T-helper 9 cell (primary cell): Measurements from ENCODE around the gene PDPK1.

Source experiments
- DNase-seq: peaks from one replicate; pipeline ENCODE4 v3.0.0-alpha.2; 2020
- total RNA-seq, 2 donors: gene quantifications; one replicate each; lab custom pipeline; 2026; lab: John Stamatoyannopoulos, UW

The PDPK1 gene
- 55.7 to 85.3 reads per million in 2 donors for total RNA-seq

DNA sequence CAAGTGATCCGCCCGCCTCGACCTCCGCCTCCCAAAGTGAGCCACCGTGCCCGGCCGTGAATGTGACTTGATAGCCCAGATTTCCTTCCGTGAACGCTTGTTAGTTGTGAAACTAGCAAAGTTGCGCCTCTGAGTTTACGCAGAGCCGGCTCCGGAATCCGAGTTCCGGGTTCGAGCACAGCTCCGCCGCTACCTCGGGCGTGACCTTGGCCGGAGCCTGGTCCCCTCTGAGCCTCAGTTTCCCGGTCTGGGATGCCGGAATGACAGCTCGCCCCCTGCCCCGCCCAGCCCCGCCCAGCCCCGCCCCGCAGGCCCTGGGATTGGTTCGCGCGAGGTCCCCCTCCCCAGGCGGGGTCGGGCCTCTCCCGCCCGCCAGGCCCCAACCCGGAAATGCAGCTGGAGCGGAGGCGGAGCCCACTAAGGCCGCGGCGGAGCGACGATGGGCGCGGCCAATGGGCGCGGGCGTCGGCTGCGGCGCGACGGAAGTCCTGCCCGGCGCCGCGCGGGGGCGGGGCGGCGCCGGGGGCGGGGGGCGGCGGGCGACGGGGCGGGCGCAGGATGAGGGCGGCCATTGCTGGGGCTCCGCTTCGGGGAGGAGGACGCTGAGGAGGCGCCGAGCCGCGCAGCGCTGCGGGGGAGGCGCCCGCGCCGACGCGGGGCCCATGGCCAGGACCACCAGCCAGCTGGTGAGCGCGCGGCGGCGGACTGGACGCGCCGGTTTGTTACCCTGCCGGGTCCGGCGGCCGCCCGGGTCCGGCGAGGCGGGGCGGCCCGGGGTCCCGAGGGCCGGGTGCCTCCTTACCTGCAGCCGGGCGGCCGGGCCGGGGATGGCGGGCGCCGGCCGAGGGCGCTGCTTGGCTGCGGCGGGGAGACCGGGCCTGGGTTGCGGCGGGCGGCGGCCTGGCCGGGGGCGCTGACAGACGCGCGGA lies at the start of gene PDPK1:
TSS of gene PDPK1 (plus strand) at position 571 of the 929 bp plus-strand sequence. CDS start at position 663, 92 bp downstream.
- peak; percentile 87 for DNase-seq

- DNase-seq: no peak
Measured at GRCh38 chr16:2489581-2489980, 48.2 kb upstream of the PDPK1 start.

- no peak for DNase-seq
Measured at GRCh38 chr16:2490190-2491105, 47.4 kb upstream of the PDPK1 start.

DNA sequence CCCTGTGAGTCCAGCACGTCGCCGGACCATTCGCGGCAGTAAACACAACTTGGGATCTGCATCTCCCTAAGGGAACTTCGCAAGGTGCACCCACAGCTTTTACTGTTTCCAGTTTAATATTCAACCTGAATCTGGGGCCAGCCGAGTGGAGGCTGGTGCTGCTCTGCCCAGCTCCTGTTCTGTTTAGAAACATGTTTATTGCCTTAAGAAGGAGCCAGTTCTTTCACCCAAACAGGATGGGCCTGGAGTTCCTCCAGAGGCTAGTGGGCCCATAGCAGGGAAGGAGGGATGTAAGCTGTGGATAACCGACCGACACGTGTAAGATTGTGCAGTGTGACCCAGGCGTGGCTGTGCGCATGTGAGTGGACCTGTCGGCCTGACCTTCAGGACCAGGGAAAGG lies 45.5 kb upstream of the PDPK1 start:
- DNase-seq: no peak

GRCh38 chr16:2493605-2494004 lies 44.2 kb upstream of the PDPK1 start:
- DNase-seq: no peak

DNA sequence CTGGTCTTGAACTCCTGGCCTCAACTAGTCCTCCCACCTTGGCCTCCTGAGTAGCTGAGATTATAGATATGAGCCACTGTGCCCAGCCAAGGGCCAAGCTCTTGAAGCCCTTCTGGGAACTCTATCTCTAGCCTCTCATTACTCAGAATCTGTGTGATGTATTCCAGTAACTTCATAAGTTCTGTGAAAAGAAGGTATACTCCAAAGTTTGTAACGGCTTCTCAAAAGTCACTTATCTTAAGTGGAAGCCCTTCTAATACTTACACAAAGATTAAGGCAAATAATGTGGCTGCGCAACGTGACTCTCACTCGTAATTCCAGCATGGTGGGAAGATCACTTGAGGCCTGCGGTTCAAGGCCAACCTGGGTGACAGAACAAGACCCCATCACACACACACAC lies 43.2 kb upstream of the PDPK1 start:
- DNase-seq: no peak

- no peak for DNase-seq
Measured at GRCh38 chr16:2495041-2495440, 42.8 kb upstream of the PDPK1 start.

GRCh38 chr16:2496223-2497115 lies 41.4 kb upstream of the PDPK1 start:
- no peak for DNase-seq

DNA sequence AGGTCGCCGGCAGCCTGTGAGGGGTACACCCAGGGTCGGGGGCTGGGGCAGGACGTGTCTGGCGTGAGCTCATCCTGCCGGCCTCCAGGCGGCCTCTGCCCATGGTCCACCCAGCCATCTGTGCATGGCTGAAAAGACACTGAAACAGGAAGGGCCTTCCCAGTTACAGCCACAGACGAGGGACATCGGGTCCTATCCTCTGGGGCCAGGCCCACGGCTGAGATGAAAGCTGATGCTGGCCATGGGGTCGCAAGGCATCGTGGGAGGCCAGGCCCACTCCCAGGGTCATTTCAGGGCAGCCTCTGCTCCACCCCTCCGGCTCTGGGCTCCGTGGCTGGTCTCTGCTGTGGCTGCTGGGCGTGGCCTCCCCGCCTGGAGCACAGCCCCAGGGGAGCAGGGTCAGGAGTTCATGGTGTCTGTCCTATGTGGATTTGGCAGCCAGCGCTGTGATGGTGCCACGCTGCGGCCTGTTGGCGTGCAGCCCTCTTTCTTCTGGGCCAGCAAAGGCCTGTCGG lies 40.6 kb upstream of the PDPK1 start:
- DNase-seq: no peak

DNA sequence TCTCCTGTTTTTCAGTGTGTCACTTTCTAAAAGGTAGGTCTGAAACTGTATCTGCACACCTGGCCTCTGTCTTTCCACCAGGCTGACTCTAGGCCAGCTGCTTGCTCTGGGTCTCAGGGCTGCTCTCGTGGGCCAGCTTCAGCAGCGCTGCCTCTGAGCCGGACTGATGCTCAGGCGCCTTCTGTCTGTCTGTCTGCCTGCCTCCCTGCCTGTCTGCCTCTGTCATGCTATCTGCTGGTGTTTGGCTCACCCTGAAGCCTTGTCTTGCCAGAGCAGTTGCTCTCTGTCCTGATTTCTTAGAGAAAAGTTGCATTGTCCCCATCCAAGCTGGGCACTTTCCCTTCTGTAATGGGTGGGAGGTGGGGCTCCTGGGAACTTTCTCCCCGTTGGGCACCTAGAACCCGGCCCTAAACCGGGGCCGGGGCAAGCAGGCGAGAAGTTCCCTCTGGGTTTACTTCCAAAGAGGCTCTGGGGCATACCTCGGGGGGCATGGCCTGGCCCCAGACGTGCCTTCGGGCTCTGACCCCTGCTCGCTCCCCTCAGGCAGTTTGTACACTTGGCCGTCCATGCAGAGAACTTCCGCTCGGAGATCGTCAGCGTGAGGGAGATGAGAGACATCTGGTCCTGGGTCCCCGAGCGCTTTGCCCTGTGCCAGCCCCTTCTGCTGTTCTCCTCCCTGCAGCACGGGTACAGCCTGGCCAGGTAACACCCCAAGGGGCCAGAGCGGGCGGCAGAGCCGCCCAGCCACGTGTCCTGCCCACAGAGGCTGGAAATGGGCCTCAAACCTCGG lies 39.9 kb upstream of the PDPK1 start:
- DNase-seq: no peak

DNA sequence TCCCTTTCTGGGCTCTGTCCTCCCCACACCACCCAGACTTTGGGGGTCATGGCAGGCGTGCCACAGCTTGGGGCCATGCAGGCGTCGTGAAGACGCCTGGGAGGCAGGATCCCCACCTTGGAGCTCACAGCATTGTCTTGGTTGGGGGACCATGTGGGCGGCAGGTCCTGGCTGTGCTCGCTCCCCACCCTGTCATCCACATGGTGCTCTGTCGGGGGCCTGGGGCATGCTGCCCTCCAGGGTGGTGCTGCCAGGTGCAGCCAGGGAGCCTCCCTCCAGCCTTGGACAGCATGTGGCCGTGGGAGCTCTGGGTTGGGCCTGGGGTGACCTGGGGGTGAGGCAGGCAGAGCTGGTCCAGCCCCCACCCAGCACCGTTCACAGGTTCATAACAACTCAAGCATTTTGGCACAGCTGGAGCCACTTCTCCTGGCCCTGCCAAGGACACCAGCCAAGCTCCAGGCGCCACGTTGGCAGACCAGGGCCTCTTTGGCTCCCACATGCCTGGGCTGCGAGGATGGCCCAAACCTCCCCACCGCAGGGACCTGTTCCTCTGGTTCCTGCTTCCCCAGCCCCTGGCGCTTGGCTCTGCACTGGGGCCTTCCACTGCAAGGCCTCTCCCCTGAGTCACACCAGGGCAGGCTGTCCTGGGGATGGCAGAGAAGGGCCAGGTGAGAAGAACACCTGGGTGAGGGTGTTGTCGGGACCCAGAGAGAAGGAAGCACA lies 39.1 kb upstream of the PDPK1 start:
- no peak for DNase-seq

- DNase-seq: no peak
Measured at GRCh38 chr16:2499454-2499853, 38.4 kb upstream of the PDPK1 start.

DNA sequence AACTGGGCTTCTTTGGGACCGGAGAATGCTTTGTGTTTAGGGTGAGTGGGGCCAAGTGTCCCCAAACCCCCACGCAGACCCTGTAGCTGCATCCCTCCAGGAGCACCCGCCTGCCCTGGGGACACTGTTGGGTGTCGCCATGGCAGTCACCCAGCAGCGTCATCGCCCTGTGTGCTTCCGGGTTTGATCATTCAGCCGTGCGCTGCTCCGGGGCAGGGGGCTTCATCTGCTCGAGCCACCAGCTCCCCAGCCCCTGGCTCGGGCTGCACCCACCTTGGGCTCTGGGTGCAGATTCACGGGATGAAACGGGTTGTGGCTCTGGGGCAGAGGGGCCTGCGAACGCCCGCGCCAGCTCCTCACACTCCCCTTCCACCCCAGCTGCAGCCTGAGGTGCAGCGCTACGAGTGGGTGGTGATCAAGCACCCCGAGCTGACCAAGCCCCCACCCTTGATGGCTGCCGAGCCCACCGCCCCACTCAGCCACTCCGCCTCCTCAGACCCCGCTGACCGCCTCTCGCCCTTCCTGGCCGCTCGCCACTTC lies 37.9 kb upstream of the PDPK1 start:
- DNase-seq: no peak

GRCh38 chr16:2500430-2500917 lies 37.3 kb upstream of the PDPK1 start:
- DNase-seq: no peak

DNA sequence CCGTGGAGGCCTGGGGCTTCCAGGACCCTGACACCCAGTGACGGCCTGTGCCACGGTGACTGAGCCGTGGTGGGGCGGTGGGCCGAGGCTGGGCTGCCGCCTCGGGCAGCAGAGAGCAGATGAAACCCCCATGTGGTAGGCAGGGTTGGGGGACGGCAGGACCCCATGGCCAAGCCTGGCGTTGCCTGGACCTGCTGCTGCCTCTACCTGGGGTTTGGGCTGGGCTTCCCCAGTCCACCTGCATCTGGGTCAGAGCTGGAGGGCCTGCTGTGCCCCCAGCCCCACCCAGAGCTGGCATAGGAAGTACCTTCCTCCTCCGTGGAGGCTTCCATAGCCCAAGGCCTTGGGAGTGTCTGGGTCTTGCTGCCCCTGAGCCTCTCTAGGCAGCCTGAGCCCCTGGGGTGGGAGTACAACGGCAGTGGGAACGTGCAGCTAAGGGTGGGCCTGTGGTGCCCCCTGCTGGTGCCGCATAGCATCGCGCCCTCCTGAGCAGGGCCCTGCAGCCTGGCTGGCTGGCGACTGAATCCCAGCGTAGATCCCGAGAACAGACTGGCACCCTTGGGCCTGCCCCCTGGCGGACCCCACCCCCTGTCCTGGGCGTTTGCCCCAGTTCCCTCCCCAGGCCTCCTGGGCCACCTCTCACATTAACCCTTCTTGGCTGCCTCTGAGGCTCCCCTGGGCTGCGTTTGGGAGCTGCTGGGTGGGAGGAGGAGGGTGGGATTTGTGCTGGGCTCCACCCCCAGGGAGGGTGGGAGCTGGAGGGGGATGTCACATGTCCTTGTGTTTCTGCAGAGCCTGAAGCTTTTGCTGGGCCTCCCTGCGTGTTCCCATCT lies 36.7 kb upstream of the PDPK1 start:
- peak; percentile 76 for DNase-seq

DNA sequence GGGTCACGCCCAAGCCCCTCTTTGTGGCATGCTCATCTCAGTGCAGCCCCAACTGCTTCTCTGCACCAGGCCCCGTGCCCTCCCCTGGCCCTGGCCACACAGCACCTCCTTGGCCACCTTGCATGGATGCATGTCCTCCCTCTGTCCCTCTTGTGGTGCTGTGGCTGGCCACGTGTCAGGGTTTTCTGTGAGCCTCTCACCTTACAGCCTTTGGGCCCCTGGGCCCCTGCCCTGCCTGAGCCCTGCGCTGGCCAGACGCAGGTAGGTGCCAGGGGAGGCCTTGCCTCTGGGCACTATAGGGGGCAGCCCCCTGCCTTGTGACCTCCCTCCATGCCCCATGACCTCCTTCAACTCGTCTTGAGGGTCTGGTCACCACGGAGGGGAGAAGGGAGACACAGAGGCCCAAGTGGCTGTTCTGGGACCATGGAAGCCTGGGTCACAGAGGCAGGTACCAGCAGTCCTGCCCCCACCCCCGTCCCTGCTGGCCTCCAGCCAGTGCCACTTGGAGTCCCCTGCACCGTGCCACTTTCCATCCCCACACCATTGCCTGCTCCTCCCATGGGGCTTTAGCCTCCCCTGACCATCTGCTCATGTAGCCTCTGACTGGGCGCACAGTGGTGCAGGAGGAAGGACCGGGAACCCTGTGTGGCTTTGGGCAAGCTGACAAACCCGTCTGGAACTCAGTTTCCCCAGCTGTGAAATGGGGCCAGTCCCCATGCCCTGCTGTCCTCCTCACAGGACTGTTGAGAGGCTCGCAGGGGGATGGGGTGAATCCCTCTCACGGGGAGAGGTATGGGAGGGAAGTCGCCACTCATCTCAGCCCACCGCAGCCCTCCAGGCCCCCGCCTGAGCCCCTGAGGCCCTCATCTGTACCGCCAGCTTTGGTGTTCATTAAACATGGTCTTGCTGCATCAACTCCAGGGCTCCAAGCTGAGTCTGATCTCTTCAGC lies 35.6 kb upstream of the PDPK1 start:
- DNase-seq: no peak

DNA sequence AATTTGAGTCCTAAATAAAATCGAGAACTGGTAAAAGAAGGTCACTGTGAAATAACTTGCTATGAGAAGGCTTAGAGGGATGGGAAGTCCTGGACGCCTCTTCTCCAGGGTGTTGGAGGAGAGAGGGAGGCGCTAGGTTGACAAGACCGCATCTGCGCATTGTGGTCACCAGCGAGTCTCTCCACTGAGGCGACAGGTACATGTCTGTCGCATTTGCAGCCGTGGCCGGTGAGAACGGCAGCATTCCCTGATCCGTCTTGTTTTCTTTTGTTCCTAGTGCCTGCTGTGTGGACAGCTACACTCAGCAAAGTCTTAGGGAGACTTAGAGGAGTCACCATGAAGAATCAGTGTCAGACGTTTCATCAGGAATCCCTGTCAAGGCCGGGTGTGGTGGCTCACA lies 32.1 kb upstream of the PDPK1 start:
- DNase-seq: no peak

DNA sequence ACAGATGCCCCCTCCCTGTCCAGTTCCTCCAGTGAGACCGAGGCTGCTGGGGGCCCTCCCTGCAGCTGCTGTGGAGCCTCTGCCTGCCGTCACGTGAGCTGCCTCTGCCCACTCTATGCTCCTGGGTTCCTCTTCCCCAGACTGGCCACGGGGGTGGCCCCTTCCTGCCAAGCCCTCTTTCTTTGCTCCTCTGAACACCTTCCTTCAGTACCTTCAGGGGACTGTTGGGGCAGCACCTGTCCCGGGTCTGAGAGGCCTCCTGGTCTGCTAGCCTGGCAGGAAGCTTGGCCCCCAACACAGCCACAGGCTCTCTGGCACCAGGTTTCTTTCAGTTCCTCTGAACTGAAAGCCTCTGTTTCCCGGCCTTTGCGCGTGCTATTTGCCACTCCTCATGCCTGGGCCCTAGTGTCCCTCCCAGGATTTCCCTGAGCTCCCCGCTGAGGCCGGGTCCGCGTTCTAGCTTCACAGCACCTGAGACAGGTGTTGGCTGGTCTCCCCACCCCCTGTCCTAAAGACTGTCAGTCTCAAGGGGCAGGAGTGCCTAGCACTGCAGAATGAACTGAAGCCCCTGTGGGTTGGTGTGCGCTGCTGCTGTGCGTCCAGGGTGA lies 30.7 kb upstream of the PDPK1 start:
- DNase-seq: no peak
